Nephron (organoid): ENCODE results near the gene DDIAS.
"Not testable (repeated sequence)": the region's sequence is repeated elsewhere in the genome, so short reads cannot be mapped to it uniquely, and the experiment has no call there.

ENCODE experiments used
- H3K27ac Mint-ChIP-seq, 3 experiments: 2 replicates each; pipeline ENCODE4 v1.8.0; 2020; ENCODE audit warnings: mixed read lengths in 3 of 3, mild to moderate bottlenecking in 2 of 3, moderate library complexity in 1 of 3
- H3K27me3 Mint-ChIP-seq: 2 replicates; pipeline ENCODE4 v1.8.0; 2021; ENCODE audit warnings: low read depth, mild to moderate bottlenecking, moderate library complexity, mixed read lengths
- H3K36me3 Mint-ChIP-seq: 2 replicates; pipeline ENCODE4 v1.8.0; 2020; ENCODE audit warnings: low read depth, mixed read lengths
- H3K4me1 Mint-ChIP-seq: 2 replicates; pipeline ENCODE4 v1.8.0; 2020; ENCODE audit warnings: mixed read lengths
- H3K4me3 Mint-ChIP-seq, 3 experiments: 2 replicates each; pipeline ENCODE4 v1.8.0; 2020; ENCODE audit warnings: mild to moderate bottlenecking in 3 of 3, mixed read lengths in 3 of 3, moderate library complexity in 2 of 3
- H3K9me3 Mint-ChIP-seq: 2 replicates; pipeline ENCODE4 v1.8.0; 2020; ENCODE audit warnings: mixed read lengths
- CTCF ChIP-seq, 3 experiments: fragments of 200-600 bp; sonication (generic); IDR thresholded peaks; one replicate each; pipeline ENCODE4 v1.5.0; 2021; ENCODE audit warnings: antibody characterized with exemption in 3 of 3; ENCODE audit not compliant: unreplicated experiment in 3 of 3

The DDIAS gene

GRCh38 chr11:82959987-82960778, 58.6 kb downstream of the DDIAS start:
- no peak for TF ChIP-seq CTCF (IDR thresholded peaks at IDR 0.05; ENCODE audit: unreplicated experiment in 3 of 3)
- H3K27ac Mint-ChIP-seq, result no peak overlapping the region

DNA sequence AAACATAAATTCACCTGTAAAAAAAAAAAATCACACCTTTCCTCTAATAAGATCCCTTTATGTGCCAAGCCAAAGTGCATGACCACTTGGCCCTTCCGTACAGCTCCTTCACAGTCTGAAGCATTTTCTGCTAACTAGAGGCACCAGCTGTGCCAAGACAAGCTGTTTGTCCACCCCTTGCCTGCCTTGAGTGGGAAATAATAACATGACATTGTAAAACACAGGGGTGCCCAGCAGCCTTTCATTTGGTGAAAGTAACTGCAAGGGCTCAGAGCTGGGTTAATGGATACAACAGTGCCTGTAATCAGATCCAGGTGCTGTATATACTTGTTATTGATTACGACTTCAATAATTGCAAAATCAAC, 59.2 kb downstream of the DDIAS start:
- no peaks in the 10 kb centered on the region for H3K4me1 Mint-ChIP-seq
- H3K4me3 Mint-ChIP-seq, result no peak overlapping the region
- no peaks in the 10 kb centered on the region for H3K27me3 Mint-ChIP-seq
- no peak for TF ChIP-seq CTCF (IDR thresholded peaks at IDR 0.05; ENCODE audit: unreplicated experiment in 3 of 3)
- no peak overlapping the region for H3K27ac Mint-ChIP-seq
- H3K9me3 Mint-ChIP-seq, result peaks cover 15% of the 10 kb centered on the region
- H3K36me3 Mint-ChIP-seq, result no peaks in the 10 kb centered on the region

More at GRCh38 chr11:82959987-82960778, 58.6 kb downstream of the DDIAS start:
- peaks cover 18% of the 10 kb centered on the region for H3K9me3 Mint-ChIP-seq
- no peak overlapping the region for H3K4me3 Mint-ChIP-seq
- H3K27me3 Mint-ChIP-seq, result no peaks in the 10 kb centered on the region
- no peaks in the 10 kb centered on the region for H3K4me1 Mint-ChIP-seq
- H3K36me3 Mint-ChIP-seq, result no peaks in the 10 kb centered on the region

DNA sequence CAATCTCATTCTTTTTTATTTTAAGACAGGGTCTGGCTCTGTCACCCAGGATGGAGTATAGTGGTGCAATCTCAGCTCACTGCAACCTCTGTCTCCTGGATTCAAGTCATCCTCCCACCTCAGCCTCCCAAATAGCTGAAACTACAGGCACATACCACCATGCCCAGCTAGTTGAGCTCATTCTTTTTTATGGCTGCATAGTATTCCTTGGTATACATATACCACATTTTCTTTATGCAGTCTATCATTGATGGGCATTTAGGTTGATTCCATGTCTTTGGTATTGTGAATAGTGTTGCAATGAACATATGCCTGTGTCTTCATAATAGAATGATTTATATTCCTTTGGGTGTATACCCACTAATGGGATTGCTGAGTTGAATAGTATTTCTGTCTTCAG, 60.5 kb downstream of the DDIAS start:
- not testable (repeated sequence) for H3K36me3 Mint-ChIP-seq, H3K27ac Mint-ChIP-seq, H3K27me3 Mint-ChIP-seq, H3K4me3 Mint-ChIP-seq, H3K4me1 Mint-ChIP-seq
- H3K9me3 Mint-ChIP-seq, result peaks cover 15% of the 10 kb centered on the region

- Mint-ChIP-seq H3K27me3 (no peaks in the 10 kb centered on the region), H3K4me3 (no peak overlapping the region), H3K36me3 (no peaks in the 10 kb centered on the region), H3K9me3 (peaks cover 15% of the 10 kb centered on the region), H3K4me1 (no peaks in the 10 kb centered on the region), H3K27ac (no peak overlapping the region)
- no peak for TF ChIP-seq CTCF (IDR thresholded peaks at IDR 0.05; ENCODE audit: unreplicated experiment in 3 of 3)
These were observed 65.8 kb downstream of the DDIAS start for GRCh38 chr11:82967381-82967780.

- Mint-ChIP-seq H3K4me3 (no peak overlapping the region), H3K36me3 (no peaks in the 10 kb centered on the region), H3K27ac (no peak overlapping the region), H3K27me3 (no peaks in the 10 kb centered on the region), H3K9me3 (peaks cover under 1% of the 10 kb centered on the region), H3K4me1 (no peaks in the 10 kb centered on the region)
- TF ChIP-seq CTCF (IDR thresholded peaks at IDR 0.05; ENCODE audit: unreplicated experiment in 3 of 3), result no peak
These were observed 68.3 kb downstream of the DDIAS start for GRCh38 chr11:82969811-82970210.

GRCh38 chr11:82970507-82971083, 69.1 kb downstream of the DDIAS start:
- not testable (repeated sequence) for H3K27me3 Mint-ChIP-seq, H3K27ac Mint-ChIP-seq, H3K36me3 Mint-ChIP-seq, H3K9me3 Mint-ChIP-seq, H3K4me1 Mint-ChIP-seq, H3K4me3 Mint-ChIP-seq

- H3K4me1 Mint-ChIP-seq, H3K27ac Mint-ChIP-seq, H3K9me3 Mint-ChIP-seq, H3K27me3 Mint-ChIP-seq, H3K36me3 Mint-ChIP-seq, H3K4me3 Mint-ChIP-seq: not testable (repeated sequence)
These were observed 70.0 kb downstream of the DDIAS start for GRCh38 chr11:82971519-82971946.
